Kidney (tissue), 14 donors: Measurements from ENCODE around the gene VPS52. TPM values are rescaled to one million over a fixed set of nuclear protein-coding genes. Genes with fewer than 3 reads are reported as not detected.

ENCODE experiments used
- DNase-seq, 5 donors: peaks; one replicate each; pipeline ENCODE4 v3.0.0-alpha.2; 2013 to 2020
- FAIRE-seq: peaks from 2 replicates; lab custom pipeline; 2012; peaks lifted over from hg19 to GRCh38; lab: Jason Lieb, UNC
- H3K27ac ChIP-seq, 2 donors: one replicate each; pipeline ENCODE4 v1.7.0; 2013; ENCODE audit warnings: low read depth in 2 of 2, low read length in 2 of 2, inconsistent platforms in 1 of 2
- H3K27me3 ChIP-seq: one replicate; pipeline ENCODE4 v1.7.1; 2013; ENCODE audit warnings: low read length, inconsistent platforms; ENCODE audit not compliant: control insufficient read depth, insufficient read depth
- H3K36me3 ChIP-seq, 3 donors: one replicate each; pipeline versions ENCODE4 v1.7.0 to v1.7.1; 2013; ENCODE audit warnings: low read length in 3 of 3, control low read depth in 1 of 3, inconsistent platforms in 1 of 3; ENCODE audit not compliant: insufficient read depth in 3 of 3, control insufficient read depth in 2 of 3
- H3K4me1 ChIP-seq, 3 donors: one replicate each; pipeline versions ENCODE4 v1.7.0 to v1.7.1; 2013; ENCODE audit warnings: low read length in 3 of 3, inconsistent platforms in 1 of 3, low read depth in 1 of 3; ENCODE audit not compliant: control insufficient read depth in 2 of 3, insufficient read depth in 2 of 3
- H3K4me3 ChIP-seq, 3 donors: one replicate each; pipeline versions ENCODE4 v1.7.0 to v1.8.1; 2013; ENCODE audit warnings: low read length in 3 of 3, control low read depth in 1 of 3, inconsistent platforms in 1 of 3
- H3K9ac ChIP-seq, 3 donors: one replicate each; pipeline versions ENCODE4 v1.7.0 to v1.7.1; 2013; ENCODE audit warnings: low read length in 3 of 3, control low read depth in 1 of 3, inconsistent platforms in 1 of 3
- H3K9me3 ChIP-seq, 3 donors: one replicate each; pipeline versions ENCODE4 v1.7.0 to v1.7.1; 2013; ENCODE audit warnings: low read length in 3 of 3, control low read depth in 1 of 3, inconsistent platforms in 1 of 3; ENCODE audit not compliant: control insufficient read depth in 2 of 3, insufficient read depth in 1 of 3
- CTCF ChIP-seq: IDR thresholded peaks from 3 replicates; pipeline ENCODE4 v1.5.1; 2012; ENCODE audit warnings: mild to moderate bottlenecking, moderate library complexity, borderline replicate concordance; ENCODE audit not compliant: insufficient read depth; ENCODE audit errors: extremely low read depth
- intact Hi-C: fragments of 100-400 bp; cut with DNase I; formaldehyde crosslinking; loops from one replicate; pipeline ENCODE4 v1.11.1; 2022
- microRNA-seq: library from miRNA; unstranded; fragments of <30 nt; microRNA quantifications from one replicate; pipeline ENCODE4 v1.2.0, GENCODE V29; 2020
- polyA plus RNA-seq: library from polyadenylated mRNA; stranded (reverse); fragments of 350-450 nt; fragmentation: Illumina TruSeq; extraction: RNeasy Lipid Tissue Mini Kit (QIAGEN cat#74804); gene quantifications from one replicate; pipeline ENCODE4 v1.2.3, GENCODE V29; 2014; ENCODE audit warnings: low read depth, low replicate concordance; ENCODE audit not compliant: insufficient read depth
- total RNA-seq: library from RNA; stranded (reverse); fragmentation: NEBNext Ultra II Directional; extraction: Animal tissue kit (Norgen Biotek cat#: 25700); gene quantifications from one replicate; pipeline ENCODE4 v1.2.1, GENCODE V29; 2021
- donor health status: control.
- donor health status: control.
- donor health status: control.
- donor health status: control.
- donor health status: control.
- donor health status: DM: yes; HTN: yes; CAD: no.
- donor health status: Normal renal cell carcinoma (clear cell type).

VPS52 gene
- total and polyA plus RNA-seq, 2 donors from 2014 or later = 35.8 to 64.4 TPM

- H3K36me3 ChIP-seq = peaks cover 14 to 28% (median 19%) of the 10 kb centered on the region in 3 donors
- no peaks in the 10 kb centered on the region for H3K27me3 ChIP-seq
- TF ChIP-seq CTCF = no peak
- H3K4me1 ChIP-seq = peaks cover 5 to 40% (median 17%) of the 10 kb centered on the region in 3 donors
- H3K9ac ChIP-seq = peak overlapping the region; percentile 80 to 100 (median 98)
- intact Hi-C loops = no loop called here
- FAIRE-seq (no peak), DNase-seq (peak in 1 of 5 donors; percentile 83)
- H3K4me3 ChIP-seq = peak overlapping the region; percentile 97 to 99 (median 98)
- H3K9me3 ChIP-seq = no peaks in the 10 kb centered on the region
- H3K27ac ChIP-seq = peak overlapping the region; percentile 99
These were observed 70.5 kb downstream of the VPS52 start for GRCh38 chr6:33201147-33201545.

Small RNA genes lying within 50 kb of the gene (microRNA-seq; reads per million reads assigned to microRNA genes)
- gene MIR219A1 = 2.7 reads per million
- not detected for gene MIR6834
- gene MIR6873 = not detected

Other genes starting within 250 kb of the VPS52 start
- 200 TPM for gene HLA-DPA1, start 198.2 kb downstream of the VPS52 start, total RNA-seq
- 154 TPM for gene HLA-DPA1, start 198.2 kb downstream of the VPS52 start, polyA plus RNA-seq
- 181 TPM for gene HLA-DPB1, start 195.9 kb downstream of the VPS52 start, total RNA-seq
- 141 TPM for gene HLA-DPB1, start 195.9 kb downstream of the VPS52 start, polyA plus RNA-seq
- 0.85 TPM for gene COL11A2, start 79.4 kb downstream of the VPS52 start, total RNA-seq
- 2.3 TPM for gene COL11A2, start 79.4 kb downstream of the VPS52 start, polyA plus RNA-seq
- 52.2 TPM for gene RXRB, start 71.2 kb downstream of the VPS52 start, total RNA-seq
- 35.7 TPM for gene RXRB, start 71.2 kb downstream of the VPS52 start, polyA plus RNA-seq
- 83.3 TPM for gene SLC39A7, start 71.0 kb downstream of the VPS52 start, total RNA-seq
- gene SLC39A7, start 71.0 kb downstream of the VPS52 start, polyA plus RNA-seq = 118 TPM
- gene HSD17B8, start 67.2 kb downstream of the VPS52 start, total RNA-seq = 26.6 TPM
- gene HSD17B8, start 67.2 kb downstream of the VPS52 start, polyA plus RNA-seq = 83.0 TPM
- gene RING1, start 63.4 kb downstream of the VPS52 start, total RNA-seq = 47.2 TPM
- 48.6 TPM for gene RING1, start 63.4 kb downstream of the VPS52 start, polyA plus RNA-seq
- gene RPS18, start 199 bp upstream of the VPS52 start, total RNA-seq = 1,706 TPM
- gene RPS18, start 199 bp upstream of the VPS52 start, polyA plus RNA-seq = 2,618 TPM
- gene B3GALT4, start 5.2 kb upstream of the VPS52 start, total RNA-seq = 20.2 TPM
- 14.0 TPM for gene B3GALT4, start 5.2 kb upstream of the VPS52 start, polyA plus RNA-seq
- gene WDR46, start 17.4 kb upstream of the VPS52 start, total RNA-seq = 40.3 TPM
- gene WDR46, start 17.4 kb upstream of the VPS52 start, polyA plus RNA-seq = 46.5 TPM
- gene PFDN6, start 17.7 kb upstream of the VPS52 start, total RNA-seq = 46.8 TPM
- 159 TPM for gene PFDN6, start 17.7 kb upstream of the VPS52 start, polyA plus RNA-seq
- 92.4 TPM for gene RGL2, start 27.1 kb upstream of the VPS52 start, total RNA-seq
- 56.2 TPM for gene RGL2, start 27.1 kb upstream of the VPS52 start, polyA plus RNA-seq
- 217 TPM for gene TAPBP, start 42.2 kb upstream of the VPS52 start, total RNA-seq
- 53.5 TPM for gene TAPBP, start 42.2 kb upstream of the VPS52 start, polyA plus RNA-seq
- 22.9 TPM for gene ZBTB22, start 45.9 kb upstream of the VPS52 start, total RNA-seq
- 16.3 TPM for gene ZBTB22, start 45.9 kb upstream of the VPS52 start, polyA plus RNA-seq
- gene DAXX, start 51.1 kb upstream of the VPS52 start, total RNA-seq = 35.5 TPM
- 23.7 TPM for gene DAXX, start 51.1 kb upstream of the VPS52 start, polyA plus RNA-seq
- gene KIFC1, start 119.9 kb upstream of the VPS52 start, total RNA-seq = 2.3 TPM
- not detected for gene KIFC1, start 119.9 kb upstream of the VPS52 start, polyA plus RNA-seq
- 63.8 TPM for gene PHF1, start 139.1 kb upstream of the VPS52 start, total RNA-seq
- gene PHF1, start 139.1 kb upstream of the VPS52 start, polyA plus RNA-seq = 87.6 TPM
- gene CUTA, start 146.2 kb upstream of the VPS52 start, total RNA-seq = 163 TPM
- gene CUTA, start 146.2 kb upstream of the VPS52 start, polyA plus RNA-seq = 433 TPM
- 17.8 TPM for gene SYNGAP1, start 148.2 kb upstream of the VPS52 start, total RNA-seq
- gene SYNGAP1, start 148.2 kb upstream of the VPS52 start, polyA plus RNA-seq = 2.7 TPM
- 11.5 TPM for gene ZBTB9, start 182.7 kb upstream of the VPS52 start, total RNA-seq
- gene ZBTB9, start 182.7 kb upstream of the VPS52 start, polyA plus RNA-seq = 6.4 TPM